Esophagus muscularis mucosa (tissue), 3 donors: ENCODE measurements around the gene TGDS.

Experiments used
- CTCF ChIP-seq, 3 experiments: fragments of 200-600 bp in 2 of 3; fragments of 450-650 bp in 1 of 3; sonication (generic) in 2 of 3; IDR thresholded peaks; one replicate each; pipeline ENCODE4 v1.5.1; 2017 to 2019; ENCODE audit warnings: antibody characterized with exemption in 3 of 3, mild to moderate bottlenecking in 2 of 3, moderate library complexity in 1 of 3
- POLR2AphosphoS5 ChIP-seq, 2 donors: sonication (generic); formaldehyde crosslinking; IDR thresholded peaks; one replicate each; pipeline ENCODE4 v1.6.1; 2017; ENCODE audit warnings: antibody characterized with exemption in 2 of 2

GRCh38 chr13:94550062-94550738 is 45.8 kb downstream of the TGDS start:
- TF ChIP-seq CTCF (IDR thresholded peaks at IDR 0.05): no peak
- TF ChIP-seq POLR2AphosphoS5 (IDR thresholded peaks at IDR 0.05): no peak
